Measurements from ENCODE around the gene SLC35F2.
"Not testable (repeated sequence)": the region's sequence is repeated elsewhere in the genome, so short reads cannot be mapped to it uniquely, and the experiment has no call there.

Gene SLC35F2

GRCh38 chr11:107860688-107861087 is 2.1 kb upstream of the SLC35F2 start:
- H4K8ac ChIP-seq (ENCODE audit: low read depth, low read length) = no peak overlapping the region
- no peaks in the 10 kb centered on the region for H3K36me3 ChIP-seq (replicated peaks in 1 of 2; ENCODE audit: control insufficient read depth in 2 of 2, insufficient read depth in 2 of 2, low read length in 2 of 2)
- no peak overlapping the region for H3K9ac ChIP-seq (ENCODE audit: low read depth, low read length, poor library complexity)
- no peak overlapping the region for H2BK5ac ChIP-seq (ENCODE audit: low read length)
- no peak overlapping the region for H2AK5ac ChIP-seq (ENCODE audit: low read depth, low read length)
- H2BK120ac ChIP-seq (ENCODE audit: low read depth, low read length) = no peak overlapping the region
- H3K27ac ChIP-seq (replicated peaks; ENCODE audit: low read length) = no peak overlapping the region
- no peak overlapping the region for H2BK15ac ChIP-seq (ENCODE audit: low read length)
- H3K4me1 ChIP-seq (ENCODE audit: control insufficient read depth in 2 of 2, insufficient read depth in 1 of 2, low read depth in 1 of 2, low read length in 2 of 2) = peaks cover 0 to 9% of the 10 kb centered on the region in 2 donors
- no peak overlapping the region for H2BK12ac ChIP-seq (ENCODE audit: low read length)
- DNase-seq (ENCODE audit: low spot score) = no peak
- H3K4ac ChIP-seq (ENCODE audit: low read length) = no peak overlapping the region
- H3K27me3 ChIP-seq (ENCODE audit: control insufficient read depth in 3 of 3, insufficient read depth in 3 of 3, low read depth in 1 of 3, low read length in 3 of 3) = peaks cover 3 to 49% (median 17%) of the 10 kb centered on the region in 3 experiments
- H3K23ac ChIP-seq (ENCODE audit: low read depth, low read length, poor library complexity) = no peak overlapping the region
- H3K4me3 ChIP-seq (ENCODE audit: low read length in 2 of 2) = no peak overlapping the region
- H3K4me2 ChIP-seq (ENCODE audit: insufficient read depth, low read length, poor library complexity, severe bottlenecking) = no peak overlapping the region
- no peak overlapping the region for H4K91ac ChIP-seq (ENCODE audit: low read depth, low read length, poor library complexity)
- H3K79me1 ChIP-seq (ENCODE audit: low read depth, low read length) = no peaks in the 10 kb centered on the region
- no peak overlapping the region for H3K18ac ChIP-seq (ENCODE audit: low read length)
- H2AFZ ChIP-seq (ENCODE audit: low read length) = no peak overlapping the region
- WGBS, 2 donors (ENCODE audit: extremely low coverage in 2 of 2, insufficient read length in 2 of 2, insufficient replicate concordance in 1 of 2) = no CpG with 5 or more reads among the region's 2 CpGs
- H3K14ac ChIP-seq (ENCODE audit: low read length) = no peak overlapping the region
- no peaks in the 10 kb centered on the region for H3K9me3 ChIP-seq (replicated peaks in 1 of 2; ENCODE audit: control insufficient read depth in 2 of 2, insufficient read depth in 1 of 2, low read depth in 1 of 2, low read length in 2 of 2)

- H3K79me1 ChIP-seq (ENCODE audit: low read depth, low read length); H2AFZ ChIP-seq (ENCODE audit: low read length); H2BK5ac ChIP-seq (ENCODE audit: low read length); H3K4me2 ChIP-seq (ENCODE audit: insufficient read depth, low read length, poor library complexity, severe bottlenecking); H3K27ac ChIP-seq (replicated peaks; ENCODE audit: low read length); H3K14ac ChIP-seq (ENCODE audit: low read length); H2BK15ac ChIP-seq (ENCODE audit: low read length); H2BK12ac ChIP-seq (ENCODE audit: low read length); H3K23ac ChIP-seq (ENCODE audit: low read depth, low read length, poor library complexity); H2BK120ac ChIP-seq (ENCODE audit: low read depth, low read length); H3K4me3 ChIP-seq (ENCODE audit: low read length in 2 of 2); H3K4ac ChIP-seq (ENCODE audit: low read length); H3K18ac ChIP-seq (ENCODE audit: low read length); H3K9me3 ChIP-seq (replicated peaks in 1 of 2; ENCODE audit: control insufficient read depth in 2 of 2, insufficient read depth in 1 of 2, low read depth in 1 of 2, low read length in 2 of 2); H4K8ac ChIP-seq (ENCODE audit: low read depth, low read length); H2AK5ac ChIP-seq (ENCODE audit: low read depth, low read length); H3K36me3 ChIP-seq (replicated peaks in 1 of 2; ENCODE audit: control insufficient read depth in 2 of 2, insufficient read depth in 2 of 2, low read length in 2 of 2); H3K9ac ChIP-seq (ENCODE audit: low read depth, low read length, poor library complexity); DNase-seq (ENCODE audit: low spot score); H4K91ac ChIP-seq (ENCODE audit: low read depth, low read length, poor library complexity); H3K4me1 ChIP-seq (ENCODE audit: control insufficient read depth in 2 of 2, insufficient read depth in 1 of 2, low read depth in 1 of 2, low read length in 2 of 2): not testable (repeated sequence)
- H3K27me3 ChIP-seq (ENCODE audit: control insufficient read depth in 3 of 3, insufficient read depth in 3 of 3, low read depth in 1 of 3, low read length in 3 of 3) = peaks cover 3 to 49% (median 17%) of the 10 kb centered on the region in 3 experiments
- no CpG with 5 or more reads among the region's 15 CpGs for WGBS, 2 donors (ENCODE audit: extremely low coverage in 2 of 2, insufficient read length in 2 of 2, insufficient replicate concordance in 1 of 2)
These were observed 1.6 kb upstream of the SLC35F2 start for GRCh38 chr11:107860240-107860620.

- H2BK120ac ChIP-seq (ENCODE audit: low read depth, low read length) = no peak overlapping the region
- H2BK12ac ChIP-seq (ENCODE audit: low read length) = no peak overlapping the region
- H4K8ac ChIP-seq (ENCODE audit: low read depth, low read length) = no peak overlapping the region
- H3K18ac ChIP-seq (ENCODE audit: low read length) = no peak overlapping the region
- peaks cover 3 to 47% (median 17%) of the 10 kb centered on the region in 3 experiments for H3K27me3 ChIP-seq (ENCODE audit: control insufficient read depth in 3 of 3, insufficient read depth in 3 of 3, low read depth in 1 of 3, low read length in 3 of 3)
- H2AFZ ChIP-seq (ENCODE audit: low read length) = peak overlapping the region; percentile 99
- H2AK5ac ChIP-seq (ENCODE audit: low read depth, low read length) = no peak overlapping the region
- WGBS, 2 donors (ENCODE audit: extremely low coverage in 2 of 2, insufficient read length in 2 of 2, insufficient replicate concordance in 1 of 2) = no CpG with 5 or more reads among the region's 31 CpGs
- peak overlapping the region; percentile 67 to 79 for H3K4me3 ChIP-seq (ENCODE audit: low read length in 2 of 2)
- H3K27ac ChIP-seq (replicated peaks; ENCODE audit: low read length) = no peak overlapping the region
- no peak overlapping the region for H3K14ac ChIP-seq (ENCODE audit: low read length)
- no peak overlapping the region for H2BK5ac ChIP-seq (ENCODE audit: low read length)
- H3K9ac ChIP-seq (ENCODE audit: low read depth, low read length, poor library complexity) = no peak overlapping the region
- no peaks in the 10 kb centered on the region for H3K9me3 ChIP-seq (replicated peaks in 1 of 2; ENCODE audit: control insufficient read depth in 2 of 2, insufficient read depth in 1 of 2, low read depth in 1 of 2, low read length in 2 of 2)
- DNase-seq (ENCODE audit: low spot score) = no peak
- no peak overlapping the region for H2BK15ac ChIP-seq (ENCODE audit: low read length)
- no peak overlapping the region for H3K4ac ChIP-seq (ENCODE audit: low read length)
- H3K4me1 ChIP-seq (ENCODE audit: control insufficient read depth in 2 of 2, insufficient read depth in 1 of 2, low read depth in 1 of 2, low read length in 2 of 2) = peaks cover 0 to 9% of the 10 kb centered on the region in 2 donors
- H3K36me3 ChIP-seq (replicated peaks in 1 of 2; ENCODE audit: control insufficient read depth in 2 of 2, insufficient read depth in 2 of 2, low read length in 2 of 2) = no peaks in the 10 kb centered on the region
- no peak overlapping the region for H3K23ac ChIP-seq (ENCODE audit: low read depth, low read length, poor library complexity)
- H4K91ac ChIP-seq (ENCODE audit: low read depth, low read length, poor library complexity) = no peak overlapping the region
- no peaks in the 10 kb centered on the region for H3K79me1 ChIP-seq (ENCODE audit: low read depth, low read length)
- peak overlapping the region; percentile 96 for H3K4me2 ChIP-seq (ENCODE audit: insufficient read depth, low read length, poor library complexity, severe bottlenecking)
These were observed 1.1 kb upstream of the SLC35F2 start for GRCh38 chr11:107859459-107860239.

- no peaks in the 10 kb centered on the region for H3K36me3 ChIP-seq (replicated peaks in 1 of 2; ENCODE audit: control insufficient read depth in 2 of 2, insufficient read depth in 2 of 2, low read length in 2 of 2)
- H3K27me3 ChIP-seq (ENCODE audit: control insufficient read depth in 3 of 3, insufficient read depth in 3 of 3, low read depth in 1 of 3, low read length in 3 of 3) = peaks cover 3 to 37% (median 17%) of the 10 kb centered on the region in 3 experiments
- no peak overlapping the region for H2BK5ac ChIP-seq (ENCODE audit: low read length)
- WGBS, 2 donors (ENCODE audit: extremely low coverage in 2 of 2, insufficient read length in 2 of 2, insufficient replicate concordance in 1 of 2) = no CpG with 5 or more reads among the region's 16 CpGs
- H3K27ac ChIP-seq (replicated peaks; ENCODE audit: low read length) = no peak overlapping the region
- no peaks in the 10 kb centered on the region for H3K79me1 ChIP-seq (ENCODE audit: low read depth, low read length)
- peak overlapping the region; percentile 67 to 79 for H3K4me3 ChIP-seq (ENCODE audit: low read length in 2 of 2)
- H2BK12ac ChIP-seq (ENCODE audit: low read length) = no peak overlapping the region
- H3K4me2 ChIP-seq (ENCODE audit: insufficient read depth, low read length, poor library complexity, severe bottlenecking) = peak overlapping the region; percentile 96
- no peak for DNase-seq (ENCODE audit: low spot score)
- H3K9me3 ChIP-seq (replicated peaks in 1 of 2; ENCODE audit: control insufficient read depth in 2 of 2, insufficient read depth in 1 of 2, low read depth in 1 of 2, low read length in 2 of 2) = no peaks in the 10 kb centered on the region
- H2BK120ac ChIP-seq (ENCODE audit: low read depth, low read length) = no peak overlapping the region
- peak overlapping the region; percentile 98 for H2BK15ac ChIP-seq (ENCODE audit: low read length)
- no peak overlapping the region for H4K91ac ChIP-seq (ENCODE audit: low read depth, low read length, poor library complexity)
- H3K14ac ChIP-seq (ENCODE audit: low read length) = peak overlapping the region; percentile 25
- H2AK5ac ChIP-seq (ENCODE audit: low read depth, low read length) = no peak overlapping the region
- peaks cover 0 to 9% of the 10 kb centered on the region in 2 donors for H3K4me1 ChIP-seq (ENCODE audit: control insufficient read depth in 2 of 2, insufficient read depth in 1 of 2, low read depth in 1 of 2, low read length in 2 of 2)
- H4K8ac ChIP-seq (ENCODE audit: low read depth, low read length) = no peak overlapping the region
- H3K18ac ChIP-seq (ENCODE audit: low read length) = peak overlapping the region; percentile 64
- H3K23ac ChIP-seq (ENCODE audit: low read depth, low read length, poor library complexity) = no peak overlapping the region
- no peak overlapping the region for H3K4ac ChIP-seq (ENCODE audit: low read length)
- no peak overlapping the region for H3K9ac ChIP-seq (ENCODE audit: low read depth, low read length, poor library complexity)
- peak overlapping the region; percentile 99 for H2AFZ ChIP-seq (ENCODE audit: low read length)
These were observed 904 bp downstream of the SLC35F2 start for GRCh38 chr11:107857550-107858216.

Measured in neuronal stem cell (in vitro differentiated cells).